ENCODE data around the gene JCAD. TPM values are rescaled to one million over a fixed set of nuclear protein-coding genes. Genes with fewer than 3 reads are reported as not detected.

The JCAD gene
- polyA plus RNA-seq, 3 donors = 29.8 to 35.9 (median 33.8) TPM

DNA sequence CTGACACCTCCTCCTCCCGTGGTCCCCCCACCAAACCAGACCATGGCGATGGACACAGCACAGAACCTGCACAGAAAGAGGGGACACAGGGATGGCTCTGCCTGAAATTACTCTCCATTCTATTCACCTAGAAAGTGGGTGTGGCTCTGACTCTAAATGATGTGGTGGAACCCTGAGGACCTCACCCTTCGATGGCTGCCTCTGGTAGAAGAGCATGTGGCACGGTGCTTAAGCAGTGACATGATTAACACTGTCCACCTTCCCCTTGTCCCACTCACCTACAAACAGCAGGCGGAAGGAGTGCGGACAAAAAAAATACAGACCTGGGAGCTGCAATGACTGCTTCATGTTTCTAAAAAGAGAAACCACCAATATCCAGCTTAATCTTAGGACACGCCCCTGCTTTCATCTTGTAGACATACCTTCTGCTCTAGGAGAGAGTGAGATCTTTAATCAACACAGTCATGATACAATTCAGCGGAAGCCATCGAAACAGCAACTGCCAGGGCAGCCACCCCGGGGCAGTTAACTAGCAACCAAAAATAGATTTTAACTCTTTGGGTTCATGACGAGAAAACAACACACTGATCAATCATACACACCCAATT lies 11.4 kb downstream of the JCAD start:
- DNase-seq (ENCODE audit: low read depth in 3 of 3, low spot score in 2 of 3) = no peak

- no peak for DNase-seq (ENCODE audit: low read depth in 3 of 3, low spot score in 2 of 3)
Measured at GRCh38 chr10:30047430-30047829, 12.0 kb downstream of the JCAD start.

- DNase-seq (ENCODE audit: low read depth in 3 of 3, low spot score in 2 of 3) = no peak
Measured at GRCh38 chr10:30046476-30046875, 12.9 kb downstream of the JCAD start.

GRCh38 chr10:30045961-30046360 lies 13.4 kb downstream of the JCAD start:
- DNase-seq (ENCODE audit: low read depth in 3 of 3, low spot score in 2 of 3) = no peak

DNA sequence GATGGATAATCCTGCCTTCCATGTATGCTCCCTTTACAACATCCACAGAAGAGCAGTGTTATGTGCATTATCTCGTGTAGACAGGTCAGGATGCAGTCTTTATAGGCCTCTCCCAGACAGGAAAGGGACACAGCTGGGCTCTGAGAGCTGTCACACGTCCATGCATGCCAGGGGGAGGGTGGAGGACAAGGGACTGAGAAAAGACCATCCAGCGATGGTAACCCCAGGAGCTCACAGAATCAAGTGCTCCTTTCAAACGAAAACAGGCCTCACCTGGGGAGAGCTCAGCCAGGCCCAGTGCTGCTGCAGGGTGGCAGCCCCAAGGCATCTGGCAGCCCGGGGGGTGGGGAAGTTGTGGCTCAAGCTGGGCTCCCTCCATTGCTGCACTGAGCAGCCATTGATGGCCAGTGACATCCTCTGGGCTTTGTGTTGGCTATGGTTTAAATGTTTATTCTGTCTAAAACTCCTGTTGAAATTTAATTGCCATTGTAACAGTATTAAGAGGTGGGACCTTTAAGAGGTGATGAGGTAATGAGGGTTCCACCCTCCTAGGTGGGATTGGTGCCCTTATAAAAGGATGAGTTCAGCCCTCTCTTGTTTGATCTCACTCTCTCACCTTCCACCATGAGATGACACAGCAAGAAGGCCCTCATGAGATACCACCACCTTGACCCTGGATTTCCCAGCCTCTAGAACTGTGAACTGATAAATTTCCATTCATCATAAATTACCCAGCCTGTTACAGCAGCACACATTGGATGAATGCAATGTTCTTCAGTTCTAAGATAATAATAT lies 15.7 kb downstream of the JCAD start:
- DNase-seq (ENCODE audit: low read depth in 3 of 3, low spot score in 2 of 3) = no peak

GRCh38 chr10:30042820-30043219 lies 16.6 kb downstream of the JCAD start:
- no peak for DNase-seq (ENCODE audit: low read depth in 3 of 3, low spot score in 2 of 3)

GRCh38 chr10:30041196-30042105 lies 17.9 kb downstream of the JCAD start:
- DNase-seq (ENCODE audit: low read depth in 3 of 3, low spot score in 2 of 3) = no peak

- no peak for DNase-seq (ENCODE audit: low read depth in 3 of 3, low spot score in 2 of 3)
Measured at GRCh38 chr10:30040597-30040996, 18.8 kb downstream of the JCAD start.

- no peak for DNase-seq (ENCODE audit: low read depth in 3 of 3, low spot score in 2 of 3)
Measured at GRCh38 chr10:30039988-30040387, 19.4 kb downstream of the JCAD start.

DNA sequence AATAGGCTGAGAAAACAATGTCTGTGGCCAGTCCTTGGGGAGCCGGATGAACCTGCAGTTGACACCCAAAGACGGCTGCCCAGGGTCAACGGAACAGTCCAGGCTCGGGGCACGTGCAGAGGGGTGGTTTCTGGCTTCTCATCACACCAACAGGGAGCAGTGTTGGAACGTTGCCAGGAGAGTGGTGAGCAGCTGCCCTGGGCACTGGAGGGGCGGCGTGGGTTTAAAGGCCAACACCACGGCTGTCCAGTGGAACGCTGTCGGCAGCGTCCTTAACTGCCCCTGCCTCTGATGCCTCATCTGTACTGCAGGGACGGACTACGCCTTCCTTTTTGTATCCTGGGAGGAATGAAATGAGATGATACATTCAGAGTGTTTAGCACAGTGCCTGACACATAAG lies 19.8 kb downstream of the JCAD start:
- no peak for DNase-seq (ENCODE audit: low read depth in 3 of 3, low spot score in 2 of 3)

GRCh38 chr10:30038781-30039536 lies 20.4 kb downstream of the JCAD start:
- DNase-seq (ENCODE audit: low read depth in 3 of 3, low spot score in 2 of 3) = no peak

GRCh38 chr10:30037620-30038336 lies 21.6 kb downstream of the JCAD start:
- no peak for DNase-seq (ENCODE audit: low read depth in 3 of 3, low spot score in 2 of 3)

DNA sequence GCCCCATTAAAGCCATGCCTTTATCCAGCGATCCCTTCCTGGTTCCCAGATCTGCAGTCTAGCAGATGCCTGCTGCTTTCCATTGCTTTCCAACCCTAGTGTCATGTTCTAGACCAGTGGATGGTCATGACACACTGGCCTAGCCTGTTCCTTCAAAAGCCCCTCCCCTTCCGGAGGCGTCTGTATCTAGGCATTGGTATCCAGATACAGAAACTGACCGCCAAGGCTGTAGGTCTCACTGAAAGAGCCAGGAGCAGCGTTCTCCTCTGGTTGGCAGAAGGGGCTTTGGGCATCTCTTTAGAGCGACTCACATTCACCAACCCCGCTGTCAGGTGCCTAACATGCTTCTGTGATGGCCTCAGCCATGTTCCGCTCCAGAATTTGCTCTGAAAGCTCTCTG lies 22.6 kb downstream of the JCAD start:
- no peak for DNase-seq (ENCODE audit: low read depth in 3 of 3, low spot score in 2 of 3)

- DNase-seq (ENCODE audit: low read depth in 3 of 3, low spot score in 2 of 3) = no peak
Measured at GRCh38 chr10:30036341-30036740, 23.0 kb downstream of the JCAD start.

GRCh38 chr10:30034433-30035137 lies 24.8 kb downstream of the JCAD start:
- no peak for DNase-seq (ENCODE audit: low read depth in 3 of 3, low spot score in 2 of 3)

- DNase-seq (ENCODE audit: low read depth in 3 of 3, low spot score in 2 of 3) = no peak
Measured at GRCh38 chr10:30032125-30032524, 27.3 kb downstream of the JCAD start.

- DNase-seq (ENCODE audit: low read depth in 3 of 3, low spot score in 2 of 3) = no peak
Measured at GRCh38 chr10:30029872-30030256, 29.5 kb downstream of the JCAD start.

DNA sequence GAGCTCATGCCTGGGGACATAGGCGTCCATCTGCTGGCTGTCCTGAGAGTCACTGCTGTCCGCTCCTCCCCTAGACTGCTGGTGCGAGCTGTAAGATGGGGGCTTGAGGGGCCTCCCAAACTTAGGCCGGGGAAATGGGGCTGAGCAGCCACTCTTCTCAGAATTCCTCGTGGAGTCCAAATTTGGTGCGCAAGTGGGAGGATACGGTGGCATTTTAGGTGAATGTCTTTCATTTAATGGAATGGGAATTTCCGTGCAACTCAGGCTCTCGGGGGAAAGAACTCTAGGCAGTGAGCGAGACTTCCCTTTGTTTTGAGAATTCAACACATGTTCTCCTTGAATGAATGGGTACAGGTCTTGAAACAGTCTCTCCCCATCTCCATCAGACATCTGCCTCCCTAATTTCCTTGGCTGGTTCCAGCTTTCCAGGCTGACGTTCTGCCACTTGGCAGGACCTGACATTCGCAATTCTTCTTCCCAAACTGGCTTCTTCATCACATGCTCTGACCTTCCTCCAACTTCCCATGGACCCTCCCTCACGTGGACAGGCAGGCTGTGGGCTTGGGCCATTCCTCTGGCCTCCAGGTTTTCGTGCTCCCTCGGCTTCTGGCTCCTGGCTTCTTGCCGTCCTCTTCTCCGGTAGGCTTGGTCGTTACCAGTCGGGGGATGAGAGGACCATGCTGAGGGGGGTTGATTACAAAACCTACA lies 30.1 kb downstream of the JCAD start:
- no peak for DNase-seq (ENCODE audit: low read depth in 3 of 3, low spot score in 2 of 3)

DNA sequence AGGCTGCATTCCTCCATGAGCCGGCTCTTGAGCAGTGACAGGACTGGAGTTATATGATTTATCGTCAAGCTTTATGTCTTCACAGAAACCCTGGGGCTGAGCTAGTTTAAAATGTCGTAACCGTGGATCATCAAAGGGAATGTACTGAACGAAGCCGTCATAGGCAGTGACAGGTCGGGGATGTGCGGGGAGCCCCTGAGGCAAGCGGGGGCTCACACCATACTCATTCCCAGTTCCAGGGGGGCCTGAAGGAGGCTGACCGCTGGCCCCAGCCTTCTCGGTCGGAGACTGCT lies 30.7 kb downstream of the JCAD start:
- no peak for DNase-seq (ENCODE audit: low read depth in 3 of 3, low spot score in 2 of 3)
